K562 (cell line): ENCODE measurements around the gene NOL4L. TPM values are rescaled to one million over a fixed set of nuclear protein-coding genes. Genes with fewer than 3 reads are reported as not detected.
A peak's percentile ranks its signal among the peaks of the same experiment; 100 is the strongest.

ENCODE experiments used
- ATAC-seq: fragments of 200-7000 bp; cut with Tn5 transposase; 3 replicates; pipeline ENCODE4 v1.9.1; 2020; ENCODE audit warnings: moderate library complexity
- BruUV-seq: library from RNA; stranded (reverse); fragments of 400-500 nt; replicated peaks from 2 replicates; lab custom pipeline; 2021; lab: Mats Ljungman, UMichigan
- CTCF ChIA-PET: fragments of 300-600 bp; formaldehyde crosslinking; extraction: SDS; loops from one replicate; lab custom pipeline; 2021; ENCODE audit warnings: low intra/inter-chr PET ratio; lab: Yijun Ruan, JAX
- POLR2A ChIA-PET: fragments of 300-600, 350-650 bp; sonication (Branson Sonifier 250); formaldehyde crosslinking; extraction: SDS; loops from one replicate; lab custom pipeline; 2021; ENCODE audit warnings: antibody characterized with exemption, inconsistent platforms; lab: Yijun Ruan, JAX
- DNase-seq, 4 experiments: peaks; one replicate each; pipeline versions ENCODE4 v3.0.0 to v3.0.0-alpha.2; 2011 to 2018; ENCODE audit warnings: low spot score in 3 of 4, mixed read lengths in 3 of 4; ENCODE audit errors: extremely low read depth in 1 of 4
- FAIRE-seq: peaks from 2 replicates; lab custom pipeline; 2011; peaks lifted over from hg19 to GRCh38; lab: Jason Lieb, UNC
- H2AFZ ChIP-seq: 2 replicates; pipeline ENCODE4 v1.6.0; 2011; ENCODE audit warnings: low read depth, low read length, control low read depth, inconsistent platforms
- H3K27ac ChIP-seq: fragments of 200-600 bp; 3 replicates; pipeline ENCODE4 v1.8.0; 2011; ENCODE audit warnings: low read depth, mild to moderate bottlenecking, control low read depth, inconsistent platforms, low read length, moderate library complexity, mixed read lengths; ENCODE audit errors: extremely low read depth
- H3K27me3 ChIP-seq, 2 experiments: fragments of 300-600 bp in 1 of 2; 2 replicates in 1 of 2; 3 replicates in 1 of 2; pipeline versions ENCODE4 v1.6.0 to v1.8.0; 2011; ENCODE audit warnings: inconsistent platforms in 2 of 2, low read length in 2 of 2, mild to moderate bottlenecking in 1 of 2, mixed read lengths in 1 of 2, moderate library complexity in 1 of 2; ENCODE audit not compliant: control insufficient read depth in 2 of 2, insufficient read depth in 2 of 2
- H3K36me3 ChIP-seq: fragments of 300-600 bp; 3 replicates; pipeline ENCODE4 v1.8.0; 2011; ENCODE audit warnings: mild to moderate bottlenecking, low read length, inconsistent platforms; ENCODE audit not compliant: control insufficient read depth, insufficient read depth
- H3K4me1 ChIP-seq, 2 experiments: fragments of 200-600 bp in 1 of 2; replicated peaks in 1 of 2; 2 replicates in 1 of 2; 3 replicates in 1 of 2; pipeline versions ENCODE4 v1.5.1 to v1.8.0; 2011; ENCODE audit warnings: inconsistent platforms in 2 of 2, low read length in 2 of 2, mild to moderate bottlenecking in 1 of 2, mixed read lengths in 1 of 2, moderate library complexity in 1 of 2; ENCODE audit not compliant: control insufficient read depth in 2 of 2, insufficient read depth in 2 of 2
- H3K4me2 ChIP-seq: 2 replicates; pipeline ENCODE4 v1.6.1; 2011; ENCODE audit warnings: low read length, control low read depth, inconsistent platforms, mixed read lengths; ENCODE audit not compliant: insufficient read depth
- H3K4me3 ChIP-seq: fragments of 200-600 bp; sonication (generic), shearing (Covaris generic); 2 replicates; pipeline ENCODE4 v1.5.1; 2016; ENCODE audit warnings: control low read depth, inconsistent platforms
- H3K79me2 ChIP-seq: fragments of 200-600 bp; 3 replicates; pipeline ENCODE4 v1.8.0; 2011; ENCODE audit warnings: low read length, inconsistent platforms; ENCODE audit not compliant: control insufficient read depth, insufficient read depth
- H3K9ac ChIP-seq, 2 experiments: 2 replicates each; pipeline versions ENCODE4 v1.6.0 to v1.6.1; 2011; ENCODE audit warnings: low read depth in 2 of 2, low read length in 2 of 2, control low read depth in 1 of 2, inconsistent platforms in 1 of 2, mild to moderate bottlenecking in 1 of 2, mixed read lengths in 1 of 2; ENCODE audit not compliant: insufficient read depth in 1 of 2
- H3K9me1 ChIP-seq: one replicate; pipeline ENCODE4 v1.6.0; 2011; ENCODE audit warnings: inconsistent platforms, mild to moderate bottlenecking, low read length, moderate library complexity; ENCODE audit not compliant: control insufficient read depth, insufficient read depth
- H3K9me3 ChIP-seq: replicated peaks from 2 replicates; pipeline ENCODE4 v1.5.1; 2011; ENCODE audit warnings: low read depth, low read length, inconsistent platforms; ENCODE audit not compliant: control insufficient read depth, insufficient read depth
- H4K20me1 ChIP-seq: replicated peaks from 2 replicates; pipeline ENCODE4 v1.6.1; 2011; ENCODE audit warnings: low read length, inconsistent platforms, mixed read lengths; ENCODE audit not compliant: control insufficient read depth, insufficient read depth
- CHD1 ChIP-seq: fragments of 200-600 bp; sonication (generic); IDR thresholded peaks from one replicate; pipeline ENCODE4 v1.6.1; 2012; ENCODE audit warnings: mild to moderate bottlenecking, moderate library complexity, low read length, inconsistent platforms
- JUN ChIP-seq, 2 experiments: sonication (generic) in 1 of 2; formaldehyde crosslinking in 1 of 2; IDR thresholded peaks; 2 replicates each; pipeline versions ENCODE4 v1.6.1 to v1.8.0; 2012 to 2022; ENCODE audit warnings: borderline replicate concordance in 2 of 2, mild to moderate bottlenecking in 2 of 2, improper control_type of control experiment in 1 of 2, low read depth in 1 of 2, low read length in 1 of 2, missing genetic modification reagents in 1 of 2
- LEF1 ChIP-seq: fragments of 450-650 bp; IDR thresholded peaks from 2 replicates; pipeline ENCODE4 v1.6.1; 2016; ENCODE audit warnings: mild to moderate bottlenecking
- PHF21A ChIP-seq: fragments of 450-650 bp; IDR thresholded peaks from 2 replicates; pipeline ENCODE4 v1.6.1; 2017; ENCODE audit warnings: low read depth, borderline replicate concordance
- RCOR1 ChIP-seq, 2 experiments: IDR thresholded peaks; 2 replicates each; pipeline ENCODE4 v1.6.1; 2012; ENCODE audit warnings: low read depth in 2 of 2, low read length in 2 of 2, borderline replicate concordance in 1 of 2, improper control_type of control experiment in 1 of 2
- SFPQ ChIP-seq: fragments of 200-400 bp; formaldehyde crosslinking; IDR thresholded peaks from 2 replicates; pipeline ENCODE4 v1.6.1; 2017; ENCODE audit warnings: mild to moderate bottlenecking, low read depth, low read length, moderate library complexity
- SLC30A9 ChIP-seq: fragments of 250-450 bp; sonication (Bioruptor Pico); IDR thresholded peaks from 2 replicates; pipeline ENCODE4 v1.8.0; 2022; ENCODE audit warnings: mild to moderate bottlenecking, moderate library complexity
- TEAD4 ChIP-seq, 2 experiments: sonication (generic) in 1 of 2; formaldehyde crosslinking in 1 of 2; IDR thresholded peaks; 2 replicates each; pipeline versions ENCODE4 v1.6.1 to v1.8.0; 2012 to 2022; ENCODE audit warnings: borderline replicate concordance in 1 of 2, inconsistent platforms in 1 of 2, low read length in 1 of 2, mild to moderate bottlenecking in 1 of 2, missing genetic modification reagents in 1 of 2
- TFAP4 ChIP-seq: sonication (generic); formaldehyde crosslinking; IDR thresholded peaks from 2 replicates; pipeline ENCODE4 v1.8.0; 2022; ENCODE audit warnings: missing genetic modification reagents, mild to moderate bottlenecking, moderate library complexity, borderline replicate concordance
- ZFX ChIP-seq: sonication (generic); formaldehyde crosslinking; IDR thresholded peaks from 2 replicates; pipeline ENCODE4 v1.8.0; 2022; ENCODE audit warnings: mild to moderate bottlenecking, missing genetic modification reagents, moderate library complexity
- ZKSCAN8 ChIP-seq: fragments of 200-800 bp; sonication (Bioruptor generic); IDR thresholded peaks from 2 replicates; pipeline ENCODE4 v1.6.1; 2016; ENCODE audit warnings: missing genetic modification characterization, missing compliant biosample characterization
- ZNF263 ChIP-seq: sonication (generic); formaldehyde crosslinking; IDR thresholded peaks from 2 replicates; pipeline ENCODE4 v1.8.0; 2022; ENCODE audit warnings: mild to moderate bottlenecking, missing genetic modification reagents, borderline replicate concordance
- WGBS: fragments of 100-300 bp; shearing (Covaris generic); methylation state at CpG from one replicate; pipeline ENCODE4 v1.1.6; 2016; ENCODE audit warnings: low coverage, mixed read lengths; ENCODE audit not compliant: insufficient coverage; ENCODE audit errors: missing lambda C conversion rate; 5-methylcytosine and 5-hydroxymethylcytosine counted together
- in situ Hi-C: fragments of 300-500 bp; cut with MboI; formaldehyde crosslinking; loops from 4 replicates; pipeline ENCODE4 v1.15.0; 2018; ENCODE audit warnings: inconsistent platforms, mixed read lengths
- intact Hi-C: fragments of 100-400 bp; cut with micrococcal nuclease; formaldehyde crosslinking; loops from 2 replicates; pipeline ENCODE4 v1.14.2; 2022
- polyA plus RNA-seq, 8 experiments: library from polyadenylated mRNA; depleted of rRNA in 4 of 8; stranded (reverse) in 5 of 8; unstranded in 3 of 8; fragments of >200 nt; fragmentation: Nextera tagmentation in 2 of 8; fragmentation: Illumina TruSeq in 1 of 8; extraction: Ambion mirVana in 2 of 8; extraction: Trizol in 1 of 8; gene quantifications; 2 replicates each; pipeline versions ENCODE4 v1.2.1 to v1.2.3, GENCODE V29; 2011 to 2014; ENCODE audit warnings: inconsistent platforms in 1 of 8, missing spikeins in 1 of 8
- total RNA-seq, 7 experiments: library from RNA; depleted of rRNA in 6 of 7; stranded (reverse); fragments of >200 nt in 6 of 7; fragmentation: Illumina TruSeq in 2 of 7; extraction: Trizol in 2 of 7; gene quantifications; 2 replicates each; pipeline versions ENCODE4 v1.2.1 to v1.2.3, GENCODE V29; 2011 to 2021; ENCODE audit warnings: low replicate concordance in 1 of 7
- TF ChIP-seq, protein P1 (sequence below), 2 experiments: IDR thresholded peaks; 2 replicates each; pipeline ENCODE4 v1.6.1; 2011; ENCODE audit warnings: borderline replicate concordance in 1 of 2, control low read depth in 1 of 2, low read depth in 1 of 2, low read length in 1 of 2, mild to moderate bottlenecking in 1 of 2, mixed read lengths in 1 of 2, moderate library complexity in 1 of 2; ENCODE audit not compliant: insufficient read depth in 1 of 2, insufficient read length in 1 of 2, poor library complexity in 1 of 2, severe bottlenecking in 1 of 2; ENCODE audit errors: extremely low read depth in 1 of 2

NOL4L gene
- total and polyA plus RNA-seq, 9 of the 15 experiments (the other 6 are each of a cell fraction or from before 2014, with no cell fraction given) = 5.1 to 36.2 (median 13.6) TPM

GRCh38 chr20:32474967-32475811 is 109.9 kb downstream of the NOL4L start (continued):
- TF ChIP-seq TEAD4 (IDR thresholded peaks at IDR 0.05; ENCODE audit: low read length) = peak; percentile 59; the same call in 1 of the 2 replicates
- TF ChIP-seq TEAD4 (CRISPR knock-in tag; IDR thresholded peaks at IDR 0.05; ENCODE audit: borderline replicate concordance) = no peak
- no peak for TF ChIP-seq SLC30A9 (CRISPR knock-in tag)
- peak; percentile 38 to 46; a peak in 1 of 4 replicates for TF ChIP-seq RCOR1 (IDR thresholded peaks at IDR 0.05; ENCODE audit: borderline replicate concordance in 1 of 2, low read depth in 2 of 2, low read length in 2 of 2)

DNA sequence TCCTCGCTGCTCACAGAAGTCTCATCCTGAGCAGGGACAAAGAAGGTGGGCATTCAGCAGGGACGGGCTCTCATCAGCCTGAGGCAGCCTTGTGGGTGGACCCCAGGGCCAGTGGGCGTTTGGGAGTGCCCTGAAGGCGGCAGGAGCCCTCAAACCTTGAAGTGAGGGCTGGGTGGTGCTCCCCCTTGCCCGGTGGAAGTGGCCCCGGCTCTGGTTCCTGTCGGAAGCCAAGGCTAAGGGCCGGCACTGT is 110.5 kb downstream of the NOL4L start:
- peaks cover 6% of the 10 kb centered on the region for H4K20me1 ChIP-seq
- ATAC-seq (no peak), DNase-seq (peak in 1 of 4 experiments; percentile 48), FAIRE-seq (no peak)
- peak overlapping the region; percentile 67 for H2AFZ ChIP-seq
- peaks cover 49% of the 10 kb centered on the region; the same call in 2 of the 3 replicates for H3K36me3 ChIP-seq
- intact Hi-C loops = no loop called here
- peaks cover 86% of the 10 kb centered on the region for H3K79me2 ChIP-seq
- H3K9ac ChIP-seq = peak overlapping the region; percentile 71 to 91
- in situ Hi-C loops = no loop called here
- peak overlapping the region; percentile 43 for H3K4me3 ChIP-seq
- H3K27ac ChIP-seq = peak overlapping the region; percentile 83
- peak overlapping the region; percentile 83 for H3K4me2 ChIP-seq
- no peaks in the 10 kb centered on the region for H3K27me3 ChIP-seq
- H3K4me1 ChIP-seq = peaks cover 45 to 85% of the 10 kb centered on the region in 2 experiments
- no TSS peak for BruUV-seq
- H3K9me1 ChIP-seq = no peaks in the 10 kb centered on the region
- no peaks in the 10 kb centered on the region for H3K9me3 ChIP-seq
- CTCF ChIA-PET = interaction anchor here (0.8 kb wide), 1 partner anchor 743 kb away, joined by 4 read pairs; no protein-coding TSS in a partner anchor
- POLR2A ChIA-PET = interaction anchor here (1.0 kb wide), 1 partner anchor 23 kb away, joined by 4 read pairs; no protein-coding TSS in a partner anchor
- 10% methylated on average over 8 of the region's 8 CpGs for WGBS
- TF ChIP-seq CHD1 (peak; percentile 5), LEF1 (no peak), SFPQ (no peak), JUN (IDR thresholded peaks at IDR 0.05; ENCODE audit: borderline replicate concordance, low read depth, low read length) (no peak), JUN (CRISPR knock-in tag; IDR thresholded peaks at IDR 0.05; ENCODE audit: borderline replicate concordance) (no peak), ZNF263 (peak; percentile 87), ZFX (CRISPR knock-in tag) (no peak), TFAP4 (peak; percentile 38; the same call in 1 of the 2 replicates), ZKSCAN8 (CRISPR knock-in tag) (peak; percentile 54; the same call in 1 of the 2 replicates), PHF21A (no peak)
- TF ChIP-seq, protein P1, sequence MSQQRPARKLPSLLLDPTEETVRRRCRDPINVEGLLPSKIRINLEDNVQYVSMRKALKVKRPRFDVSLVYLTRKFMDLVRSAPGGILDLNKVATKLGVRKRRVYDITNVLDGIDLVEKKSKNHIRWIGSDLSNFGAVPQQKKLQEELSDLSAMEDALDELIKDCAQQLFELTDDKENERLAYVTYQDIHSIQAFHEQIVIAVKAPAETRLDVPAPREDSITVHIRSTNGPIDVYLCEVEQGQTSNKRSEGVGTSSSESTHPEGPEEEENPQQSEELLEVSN (IDR thresholded peaks at IDR 0.05; ENCODE audit: borderline replicate concordance in 1 of 2, extremely low read depth in 1 of 2, insufficient read depth in 1 of 2, insufficient read length in 1 of 2, low read depth in 1 of 2, low read length in 1 of 2, poor library complexity in 1 of 2, severe bottlenecking in 1 of 2) = no peak
